Muscle layer of duodenum (tissue), 2 donors: ENCODE measurements around the gene MTUS2.

ENCODE experiments used
- H3K27ac ChIP-seq: one replicate; pipeline ENCODE4 v1.7.0; 2013; ENCODE audit warnings: mild to moderate bottlenecking, low read length
- H3K27me3 ChIP-seq: one replicate; pipeline ENCODE4 v1.7.0; 2013; ENCODE audit warnings: low read depth, mild to moderate bottlenecking, control low read depth, low read length
- H3K36me3 ChIP-seq, 2 donors: one replicate each; pipeline ENCODE4 v1.7.0; 2013; ENCODE audit warnings: low read length in 2 of 2, control low read depth in 1 of 2, mild to moderate bottlenecking in 1 of 2; ENCODE audit not compliant: insufficient read depth in 2 of 2, control insufficient read depth in 1 of 2
- H3K4me1 ChIP-seq, 2 donors: one replicate each; pipeline ENCODE4 v1.7.0; 2013; ENCODE audit warnings: low read length in 2 of 2, mild to moderate bottlenecking in 2 of 2, control low read depth in 1 of 2, moderate library complexity in 1 of 2; ENCODE audit not compliant: insufficient read depth in 2 of 2, control insufficient read depth in 1 of 2
- H3K4me3 ChIP-seq, 2 donors: one replicate each; pipeline ENCODE4 v1.7.0; 2013; ENCODE audit warnings: low read length in 2 of 2, low read depth in 1 of 2, mild to moderate bottlenecking in 1 of 2
- H3K9me3 ChIP-seq, 2 donors: one replicate each; pipeline ENCODE4 v1.7.0; 2013; ENCODE audit warnings: low read length in 2 of 2, control low read depth in 1 of 2, mild to moderate bottlenecking in 1 of 2; ENCODE audit not compliant: control insufficient read depth in 1 of 2
- donor health status: healthy.

MTUS2 gene

DNA sequence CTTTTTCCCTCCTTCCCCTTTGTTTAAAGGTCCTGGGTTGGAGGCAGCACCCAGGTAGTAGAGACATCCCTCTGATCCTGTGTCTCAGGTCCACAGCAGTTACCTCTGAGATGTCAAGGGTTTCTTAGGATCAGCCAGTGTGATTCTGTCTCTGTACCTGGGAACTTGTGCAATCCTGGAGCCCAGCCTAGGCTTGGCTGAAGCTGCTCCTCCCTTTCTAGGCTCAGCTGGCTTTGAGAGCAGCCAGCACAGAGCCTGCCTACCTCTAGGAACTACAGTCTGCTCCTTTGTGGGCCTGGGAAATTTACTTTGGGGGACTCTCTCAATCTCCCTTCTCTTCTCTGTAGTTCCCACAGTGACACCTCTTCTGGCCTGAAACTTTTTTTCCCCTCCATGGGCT lies 171.6 kb downstream of the MTUS2 start:
- Histone ChIP-seq H3K27ac (no peak overlapping the region), H3K27me3 (no peaks in the 10 kb centered on the region), H3K9me3 (no peaks in the 10 kb centered on the region), H3K4me1 (no peaks in the 10 kb centered on the region), H3K4me3 (no peak overlapping the region), H3K36me3 (no peaks in the 10 kb centered on the region)

DNA sequence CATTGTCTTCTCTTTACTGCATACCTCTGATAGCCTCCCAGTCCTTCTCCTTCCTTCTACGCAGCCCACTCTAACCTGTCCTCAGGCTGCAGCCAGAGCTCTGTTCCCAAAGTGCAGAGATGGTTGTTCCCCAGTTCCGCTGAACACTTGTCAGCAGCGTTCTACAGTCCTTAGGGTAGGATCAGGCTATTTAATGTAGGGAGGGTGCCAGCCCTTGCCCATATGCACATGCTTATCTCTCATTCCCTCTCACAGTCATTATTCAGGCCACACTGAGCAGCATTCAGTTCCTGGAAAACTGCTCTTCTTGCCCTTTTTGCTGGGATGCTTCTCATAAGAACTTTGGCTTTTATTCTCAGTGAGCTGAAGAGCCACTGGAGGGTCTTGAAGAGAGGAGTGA lies 180.7 kb downstream of the MTUS2 start:
- Histone ChIP-seq H3K27ac (no peak overlapping the region), H3K4me1 (no peaks in the 10 kb centered on the region), H3K9me3 (no peaks in the 10 kb centered on the region), H3K27me3 (no peaks in the 10 kb centered on the region), H3K36me3 (no peaks in the 10 kb centered on the region), H3K4me3 (no peak overlapping the region)

DNA sequence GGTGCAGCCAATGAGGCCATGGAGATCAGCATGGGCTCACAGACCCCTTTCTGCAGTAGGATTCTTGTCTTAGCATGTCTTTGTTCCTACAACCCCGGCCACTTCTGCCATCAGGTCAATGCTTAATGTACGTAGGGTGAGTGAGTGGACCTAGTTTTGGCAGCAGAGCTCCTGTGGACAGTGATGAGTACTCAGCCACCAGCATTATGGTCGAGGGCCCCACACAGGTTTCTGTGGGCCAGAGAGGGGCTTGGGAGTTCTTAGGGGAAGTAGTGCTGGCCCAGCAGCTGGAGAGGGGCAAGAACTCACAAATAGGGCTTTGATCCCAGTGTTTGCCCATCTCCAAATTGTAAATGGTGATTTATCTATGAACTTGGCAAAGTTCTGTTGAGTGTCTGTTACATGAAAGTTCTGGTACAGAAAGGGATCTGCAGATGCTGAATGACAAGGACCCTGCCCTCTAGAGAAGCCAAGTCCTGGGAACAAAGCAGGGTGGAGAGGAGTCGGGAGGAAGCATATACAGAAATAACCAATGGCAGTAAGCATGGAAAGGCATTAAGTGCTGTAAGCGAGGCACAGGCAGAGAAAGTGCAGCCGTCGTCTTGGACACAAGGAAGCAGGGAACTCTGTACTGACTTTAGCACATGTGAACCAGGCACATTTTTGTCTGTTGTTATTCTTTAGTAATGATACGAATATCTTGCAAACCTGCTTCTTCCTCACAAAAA lies 185.1 kb downstream of the MTUS2 start:
- Histone ChIP-seq H3K36me3 (no peaks in the 10 kb centered on the region), H3K27me3 (no peaks in the 10 kb centered on the region), H3K4me3 (no peak overlapping the region), H3K9me3 (no peaks in the 10 kb centered on the region), H3K27ac (no peak overlapping the region), H3K4me1 (no peaks in the 10 kb centered on the region)

DNA sequence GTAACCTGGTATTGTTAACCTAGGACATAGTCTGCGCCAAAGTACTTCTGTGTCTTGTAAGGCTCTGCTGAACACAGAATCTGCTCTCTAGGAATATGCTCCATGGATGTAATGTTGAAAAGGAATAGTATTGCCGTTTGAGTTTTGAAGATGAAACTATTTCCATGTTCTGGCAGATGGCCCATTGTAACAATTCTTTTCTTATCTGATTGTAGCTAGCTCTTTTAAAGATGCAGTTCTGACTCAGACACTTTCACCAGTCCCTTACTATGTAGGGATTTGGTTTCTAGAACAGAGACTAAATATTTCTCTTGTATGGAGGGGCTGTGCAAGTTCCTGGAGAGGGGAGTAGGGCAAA lies 185.6 kb downstream of the MTUS2 start:
- no peaks in the 10 kb centered on the region for H3K27me3 ChIP-seq
- H3K9me3 ChIP-seq = no peaks in the 10 kb centered on the region
- no peak overlapping the region for H3K27ac ChIP-seq
- no peaks in the 10 kb centered on the region for H3K36me3 ChIP-seq
- H3K4me3 ChIP-seq = no peak overlapping the region
- H3K4me1 ChIP-seq = no peaks in the 10 kb centered on the region

DNA sequence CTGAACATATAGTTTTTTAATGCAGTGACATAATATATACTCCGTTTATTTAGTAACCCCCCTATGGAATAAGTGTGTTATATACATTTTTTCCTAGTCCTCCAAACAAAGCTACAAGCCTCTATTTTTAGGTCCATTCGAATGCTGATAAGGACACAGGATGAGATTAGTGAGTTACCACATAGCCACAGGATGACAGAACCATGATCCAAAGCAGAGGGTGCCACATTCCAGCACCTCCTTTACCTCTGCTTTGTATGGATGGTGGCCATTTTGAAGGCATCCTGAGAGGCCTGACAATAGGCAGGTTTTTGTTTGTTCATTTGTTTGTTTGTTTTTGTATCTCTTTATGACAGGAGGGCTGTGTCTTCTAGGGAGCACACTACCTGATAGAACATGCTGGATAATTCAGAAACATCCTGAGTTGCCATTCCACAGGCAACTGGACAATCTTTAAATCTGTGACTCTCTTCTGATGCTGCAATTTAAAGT lies 186.3 kb downstream of the MTUS2 start:
- no peak overlapping the region for H3K4me3 ChIP-seq
- no peaks in the 10 kb centered on the region for H3K9me3 ChIP-seq
- no peaks in the 10 kb centered on the region for H3K36me3 ChIP-seq
- no peak overlapping the region for H3K27ac ChIP-seq
- H3K4me1 ChIP-seq = no peaks in the 10 kb centered on the region
- H3K27me3 ChIP-seq = no peaks in the 10 kb centered on the region

DNA sequence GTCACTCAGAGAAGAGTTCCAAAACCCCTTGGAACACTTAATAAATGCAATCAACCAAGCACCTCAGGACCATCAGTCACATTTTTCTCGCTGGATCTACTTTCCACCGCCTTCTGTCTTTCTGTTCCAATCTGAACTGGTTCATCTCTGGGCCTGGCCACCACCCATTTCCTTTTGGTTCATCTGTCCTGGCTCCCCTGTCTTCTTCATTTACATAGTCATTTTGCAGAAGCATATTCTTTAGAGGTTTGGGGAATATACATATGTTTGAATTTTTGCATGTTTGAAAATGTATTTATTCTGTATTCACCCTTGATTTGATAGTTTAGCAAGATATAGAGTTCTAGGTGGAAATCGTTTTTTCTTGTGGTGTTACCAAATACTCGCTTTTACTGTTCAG lies 188.2 kb downstream of the MTUS2 start:
- Histone ChIP-seq H3K9me3 (no peaks in the 10 kb centered on the region), H3K36me3 (no peaks in the 10 kb centered on the region), H3K27ac (no peak overlapping the region), H3K4me3 (no peak overlapping the region), H3K27me3 (no peaks in the 10 kb centered on the region), H3K4me1 (no peaks in the 10 kb centered on the region)

DNA sequence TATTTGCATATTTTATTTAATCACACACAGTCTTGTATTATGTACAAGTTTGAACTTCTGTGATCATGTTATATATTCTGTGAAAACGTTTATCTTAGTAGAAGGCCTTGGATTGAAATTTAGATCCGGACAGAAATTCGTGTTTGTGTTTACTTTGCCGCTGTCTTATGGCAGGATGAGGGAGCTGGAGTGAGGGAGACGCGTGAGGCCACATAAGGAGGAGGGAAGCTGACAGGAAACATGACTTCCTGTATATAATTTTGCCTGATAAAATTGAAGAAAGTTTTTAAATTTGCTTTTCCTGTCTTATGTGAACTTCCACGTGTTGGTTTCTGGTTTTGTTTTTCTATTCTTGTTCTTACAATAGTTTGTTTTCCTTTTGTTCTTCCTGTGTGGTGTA lies 200.2 kb downstream of the MTUS2 start:
- Histone ChIP-seq H3K27ac (no peak overlapping the region), H3K27me3 (no peaks in the 10 kb centered on the region), H3K4me1 (no peaks in the 10 kb centered on the region), H3K36me3 (no peaks in the 10 kb centered on the region), H3K4me3 (no peak overlapping the region), H3K9me3 (no peaks in the 10 kb centered on the region)

DNA sequence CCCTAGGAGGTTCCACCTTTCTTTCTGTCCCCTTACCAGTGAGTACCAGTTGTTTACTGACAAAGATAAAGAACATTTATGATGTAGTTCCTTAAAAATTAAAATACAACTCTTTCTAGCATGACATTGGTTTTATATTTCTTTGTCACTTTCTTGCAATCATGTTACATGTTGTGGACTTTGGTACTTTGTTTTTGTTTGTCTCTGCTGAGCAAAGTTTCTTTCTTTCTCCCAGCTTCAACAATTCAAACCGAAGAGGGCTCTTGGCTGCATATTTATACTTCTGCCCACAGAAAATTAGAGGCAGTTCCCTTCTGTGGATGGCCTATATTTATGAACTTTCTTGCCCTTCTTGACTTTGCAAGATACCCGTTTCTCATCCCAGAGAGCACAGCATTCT lies 201.2 kb downstream of the MTUS2 start:
- H3K27ac ChIP-seq = no peak overlapping the region
- no peaks in the 10 kb centered on the region for H3K4me1 ChIP-seq
- no peaks in the 10 kb centered on the region for H3K27me3 ChIP-seq

DNA sequence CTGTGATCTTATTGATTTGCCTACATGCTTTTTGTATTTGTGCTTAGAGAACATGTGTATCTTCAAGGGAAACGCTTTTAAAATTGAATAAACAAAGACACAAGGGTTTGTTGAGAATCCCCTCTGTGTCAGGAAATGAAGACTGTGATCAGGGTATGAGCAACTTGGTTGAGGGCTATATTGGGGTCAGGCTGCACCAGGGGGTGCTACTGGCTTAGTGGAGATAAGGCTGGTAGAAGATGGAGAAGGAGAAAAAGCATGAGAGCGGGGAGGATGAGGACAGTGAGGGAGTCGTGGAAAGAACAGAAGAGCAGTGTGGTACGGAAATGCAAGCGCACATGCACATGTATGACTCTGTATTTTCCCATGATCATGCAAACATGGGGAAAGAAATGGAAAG lies 201.6 kb downstream of the MTUS2 start:
- no peaks in the 10 kb centered on the region for H3K36me3 ChIP-seq
- H3K27ac ChIP-seq = no peak overlapping the region
- H3K27me3 ChIP-seq = no peaks in the 10 kb centered on the region
- H3K4me1 ChIP-seq = no peaks in the 10 kb centered on the region
- no peak overlapping the region for H3K4me3 ChIP-seq
- H3K9me3 ChIP-seq = no peaks in the 10 kb centered on the region

More for the DNA sequence above, 201.2 kb downstream of the MTUS2 start:
- Histone ChIP-seq H3K9me3 (no peaks in the 10 kb centered on the region), H3K4me3 (no peak overlapping the region), H3K36me3 (no peaks in the 10 kb centered on the region)

DNA sequence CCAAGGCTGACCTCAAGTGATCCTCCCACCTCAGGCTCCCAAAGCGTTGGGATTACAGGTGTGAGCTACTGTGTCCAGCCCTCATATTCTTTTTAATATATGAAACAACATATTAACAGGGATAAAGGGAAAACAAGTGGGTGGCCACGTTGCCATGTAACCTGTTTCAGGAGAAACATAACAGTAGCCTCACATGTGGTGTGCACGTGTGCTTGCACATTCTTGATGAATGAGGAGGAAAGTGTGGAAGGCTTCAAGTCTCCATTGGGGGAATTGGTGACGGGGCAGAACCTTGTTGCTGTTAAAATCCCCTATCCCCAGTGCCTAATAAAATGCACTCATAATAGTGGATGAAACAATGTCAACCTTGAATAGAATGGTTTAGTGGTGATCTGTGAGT lies 202.3 kb downstream of the MTUS2 start:
- Histone ChIP-seq H3K9me3 (no peaks in the 10 kb centered on the region), H3K36me3 (no peaks in the 10 kb centered on the region), H3K4me1 (no peaks in the 10 kb centered on the region), H3K4me3 (no peak overlapping the region), H3K27me3 (no peaks in the 10 kb centered on the region), H3K27ac (no peak overlapping the region)

DNA sequence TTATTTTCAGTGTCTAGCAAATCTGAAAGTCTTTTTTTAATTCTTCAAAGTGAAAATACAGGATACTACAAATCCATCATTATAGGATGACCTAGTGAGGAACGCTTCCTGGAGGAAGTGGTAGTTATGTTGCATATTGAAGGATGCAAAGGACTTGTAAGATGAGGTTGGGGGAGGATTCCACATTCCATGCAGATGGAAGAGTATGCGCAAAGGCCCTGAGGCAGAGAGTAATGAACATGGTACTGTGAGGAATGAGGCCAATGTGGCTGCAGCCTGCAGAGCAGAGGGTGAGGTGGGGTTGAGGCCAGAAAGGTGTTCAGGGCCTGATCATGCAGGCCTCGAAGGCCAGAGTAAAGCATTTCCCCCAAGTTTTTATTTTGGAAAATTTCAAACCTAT lies 202.8 kb downstream of the MTUS2 start:
- Histone ChIP-seq H3K4me1 (no peaks in the 10 kb centered on the region), H3K9me3 (no peaks in the 10 kb centered on the region), H3K27me3 (no peaks in the 10 kb centered on the region), H3K36me3 (no peaks in the 10 kb centered on the region), H3K27ac (no peak overlapping the region), H3K4me3 (no peak overlapping the region)

DNA sequence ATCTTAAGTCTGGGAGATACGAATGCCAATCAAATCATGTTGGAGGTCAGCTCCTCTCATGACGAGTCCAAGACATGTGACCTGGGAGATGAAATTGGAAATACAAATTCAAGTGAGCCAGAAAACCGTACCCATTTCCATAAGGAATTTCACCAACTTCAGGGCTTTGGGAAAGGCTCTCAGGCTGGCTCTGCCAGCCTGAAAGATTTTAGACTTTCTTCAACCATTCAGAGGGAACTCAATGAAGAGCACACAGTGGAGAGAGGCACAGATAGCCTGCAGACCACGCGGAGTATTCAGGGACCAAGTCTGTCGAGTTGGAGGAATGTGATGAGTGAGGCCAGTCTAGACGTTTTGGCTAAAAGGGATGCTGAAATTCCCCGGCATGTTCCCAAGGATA lies 204.6 kb downstream of the MTUS2 start:
- H3K36me3 ChIP-seq = no peaks in the 10 kb centered on the region
- H3K4me3 ChIP-seq = no peak overlapping the region
- no peaks in the 10 kb centered on the region for H3K9me3 ChIP-seq
- H3K27me3 ChIP-seq = no peaks in the 10 kb centered on the region
- no peaks in the 10 kb centered on the region for H3K4me1 ChIP-seq
- no peak overlapping the region for H3K27ac ChIP-seq
